NCI-H2107 treated with DMSO at 0.1 percent for 48 hours (cell line): ENCODE measurements around the gene ENTPD1.
A peak's percentile ranks its signal among the peaks of the same experiment; 100 is the strongest.
"Not testable (repeated sequence)": the region's sequence is repeated elsewhere in the genome, so short reads cannot be mapped to it uniquely, and the experiment has no call there.

Source experiments
- DNase-seq: peaks from one replicate; lab custom pipeline; 2025; ENCODE audit not compliant: unreplicated experiment; lab: John Stamatoyannopoulos, UW

ENTPD1 gene

GRCh38 chr10:95861386-95861785 is 105.4 kb downstream of the ENTPD1 start:
- no peak for DNase-seq

- peak; percentile 2 for DNase-seq
Observed at GRCh38 chr10:95864906-95865813, 109.2 kb downstream of the ENTPD1 start.

GRCh38 chr10:95865814-95866466 is 110.0 kb downstream of the ENTPD1 start:
- DNase-seq = no peak

- no peak for DNase-seq
Observed at GRCh38 chr10:95866467-95866842, 110.5 kb downstream of the ENTPD1 start.

GRCh38 chr10:95867866-95868265 is 111.9 kb downstream of the ENTPD1 start:
- DNase-seq = no peak

- no peak for DNase-seq
Observed at GRCh38 chr10:95872158-95872711, 116.3 kb downstream of the ENTPD1 start.

GRCh38 chr10:95873139-95873538 is 117.2 kb downstream of the ENTPD1 start:
- no peak for DNase-seq

GRCh38 chr10:95873651-95874050 is 117.7 kb downstream of the ENTPD1 start:
- DNase-seq = no peak

GRCh38 chr10:95874783-95875182 is 118.8 kb downstream of the ENTPD1 start:
- not testable (repeated sequence) for DNase-seq

- no peak for DNase-seq
Observed at GRCh38 chr10:95876756-95877155, 120.8 kb downstream of the ENTPD1 start.

- no peak for DNase-seq
Observed at GRCh38 chr10:95877881-95878280, 121.9 kb downstream of the ENTPD1 start.

- DNase-seq = no peak
Observed at GRCh38 chr10:95880704-95881103, 124.7 kb downstream of the ENTPD1 start.

GRCh38 chr10:95881316-95881715 is 125.4 kb downstream of the ENTPD1 start:
- DNase-seq = no peak

- no peak for DNase-seq
Observed at GRCh38 chr10:95889830-95890229, 133.9 kb downstream of the ENTPD1 start.

- DNase-seq = no peak
Observed at GRCh38 chr10:95896071-95896850, 140.3 kb downstream of the ENTPD1 start.

- not testable (repeated sequence) for DNase-seq
Observed at GRCh38 chr10:95905897-95906580, 150.1 kb downstream of the ENTPD1 start.

- peak; percentile 12 for DNase-seq
Observed at GRCh38 chr10:95906677-95907455, 150.9 kb downstream of the ENTPD1 start.

GRCh38 chr10:95907456-95908253 is 151.7 kb downstream of the ENTPD1 start, which contains the start of gene CC2D2B:
TSS of gene CC2D2B (plus strand) at chr10:95907975. CDS start at chr10:95911324, 3,349 bp downstream.
- peak; percentile 15 for DNase-seq

- no peak for DNase-seq
Observed at GRCh38 chr10:95908450-95908849, 152.5 kb downstream of the ENTPD1 start.
